Activated CD4-positive, alpha-beta memory T cell treated with anti-CD3 and anti-CD28 coated beads, Interleukin-2, amount 10 ng/mL, durations not matched to agents 7 days and 5 days (primary cell): Measurements from ENCODE around the gene C1orf198. TPM values are rescaled to one million over a fixed set of nuclear protein-coding genes. Genes with fewer than 3 reads are reported as not detected.
"Not testable (repeated sequence)": the region's sequence is repeated elsewhere in the genome, so short reads cannot be mapped to it uniquely, and the experiment has no call there.

Experiments
- CTCF ChIA-PET: fragments of 350-600 bp; sonication (Branson Sonifier 250); formaldehyde crosslinking; loops from one replicate; lab custom pipeline; 2021; ENCODE audit warnings: antibody characterized with exemption, inconsistent platforms; lab: Charles Lee
- POLR2A ChIA-PET: fragments of 350-600 bp; sonication (Branson Sonifier 250); formaldehyde crosslinking; loops from one replicate; lab custom pipeline; 2021; ENCODE audit warnings: antibody characterized with exemption; lab: Charles Lee
- DNase-seq: peaks from one replicate; pipeline ENCODE4 v3.0.0-alpha.2; 2020
- H3K27ac Mint-ChIP-seq: one replicate; pipeline ENCODE4 v1.8.0; 2021; ENCODE audit warnings: mild to moderate bottlenecking, mixed read lengths
- H3K27me3 Mint-ChIP-seq: one replicate; pipeline ENCODE4 v1.8.0; 2021; ENCODE audit warnings: mixed read lengths
- H3K36me3 Mint-ChIP-seq: one replicate; pipeline ENCODE4 v1.8.0; 2021; ENCODE audit warnings: low read depth, mixed read lengths
- H3K4me1 Mint-ChIP-seq: one replicate; pipeline ENCODE4 v1.8.0; 2021; ENCODE audit warnings: mixed read lengths
- H3K4me3 Mint-ChIP-seq: one replicate; pipeline ENCODE4 v1.8.0; 2021; ENCODE audit warnings: mild to moderate bottlenecking, mixed read lengths
- H3K9me3 Mint-ChIP-seq: one replicate; pipeline ENCODE4 v1.8.0; 2021; ENCODE audit warnings: mixed read lengths
- total RNA-seq, 2 experiments: library from RNA; stranded (reverse); gene quantifications; one replicate each; pipeline ENCODE4 v1.2.3, GENCODE V29; 2021

C1orf198 gene
- total RNA-seq, 2 experiments from 2014 or later = 1.7 TPM

GRCh38 chr1:230850547-230850946 is 17.8 kb downstream of the C1orf198 start:
- no peak for DNase-seq
- ChIA-PET CTCF (no interaction called here), POLR2A (no interaction called here)
- Mint-ChIP-seq H3K9me3 (no peaks in the 10 kb centered on the region), H3K4me1 (no peaks in the 10 kb centered on the region), H3K27me3 (no peaks in the 10 kb centered on the region), H3K27ac (no peak overlapping the region), H3K4me3 (no peak overlapping the region), H3K36me3 (no peaks in the 10 kb centered on the region)

GRCh38 chr1:230849451-230850224 is 18.7 kb downstream of the C1orf198 start:
- CTCF ChIA-PET = no interaction called here
- Mint-ChIP-seq H3K4me1 (no peaks in the 10 kb centered on the region), H3K36me3 (no peaks in the 10 kb centered on the region), H3K9me3 (no peaks in the 10 kb centered on the region), H3K27ac (no peak overlapping the region), H3K27me3 (no peaks in the 10 kb centered on the region), H3K4me3 (no peak overlapping the region)
- POLR2A ChIA-PET = no interaction called here
- no peak for DNase-seq

DNA sequence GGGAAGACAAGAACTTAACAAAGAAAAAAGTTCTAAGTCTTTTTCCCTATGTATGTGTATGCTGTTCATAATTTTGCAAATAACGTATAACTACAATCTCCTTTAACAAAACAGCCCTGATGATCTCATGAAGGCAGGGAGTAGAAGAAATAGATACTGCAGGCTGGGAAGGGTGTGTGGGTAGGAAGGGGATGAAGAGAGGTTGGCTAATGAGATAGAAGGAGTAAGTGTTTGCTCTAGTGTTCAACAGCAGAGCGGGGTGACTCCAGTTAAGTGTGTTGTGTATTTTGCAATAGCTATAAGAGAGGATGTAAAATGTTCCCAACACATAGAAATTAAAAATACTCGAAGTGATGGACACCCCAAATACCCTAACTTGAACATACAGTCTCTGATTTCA is 20.1 kb downstream of the C1orf198 start:
- ChIA-PET CTCF (no interaction called here), POLR2A (no interaction called here)
- H3K27me3 Mint-ChIP-seq = no peaks in the 10 kb centered on the region
- no peak overlapping the region for H3K4me3 Mint-ChIP-seq
- no peaks in the 10 kb centered on the region for H3K36me3 Mint-ChIP-seq
- DNase-seq = no peak
- no peaks in the 10 kb centered on the region for H3K4me1 Mint-ChIP-seq
- H3K27ac Mint-ChIP-seq = no peak overlapping the region
- H3K9me3 Mint-ChIP-seq = no peaks in the 10 kb centered on the region

DNA sequence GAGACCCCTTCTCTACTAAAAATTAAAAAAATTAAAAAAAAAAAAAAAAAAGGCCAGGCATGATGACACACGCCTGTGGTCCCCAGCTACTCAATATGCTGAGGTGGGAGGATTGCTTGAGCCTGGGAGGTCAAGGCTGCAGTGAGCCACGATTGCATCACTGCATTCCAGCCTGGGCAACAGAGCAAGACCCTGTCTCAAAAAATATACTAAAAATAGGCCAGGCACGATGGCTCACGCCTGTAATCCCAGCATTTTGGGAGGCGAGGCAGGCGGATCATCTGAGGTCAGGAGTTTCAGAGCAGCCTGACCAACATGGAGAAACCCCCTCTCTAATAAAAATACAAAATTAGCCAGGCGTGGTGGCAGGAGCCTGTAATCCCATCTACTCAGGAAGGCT is 23.1 kb downstream of the C1orf198 start:
- POLR2A ChIA-PET, H3K9me3 Mint-ChIP-seq, CTCF ChIA-PET, H3K27me3 Mint-ChIP-seq, H3K4me3 Mint-ChIP-seq, H3K27ac Mint-ChIP-seq, DNase-seq, H3K4me1 Mint-ChIP-seq, H3K36me3 Mint-ChIP-seq: not testable (repeated sequence)

DNA sequence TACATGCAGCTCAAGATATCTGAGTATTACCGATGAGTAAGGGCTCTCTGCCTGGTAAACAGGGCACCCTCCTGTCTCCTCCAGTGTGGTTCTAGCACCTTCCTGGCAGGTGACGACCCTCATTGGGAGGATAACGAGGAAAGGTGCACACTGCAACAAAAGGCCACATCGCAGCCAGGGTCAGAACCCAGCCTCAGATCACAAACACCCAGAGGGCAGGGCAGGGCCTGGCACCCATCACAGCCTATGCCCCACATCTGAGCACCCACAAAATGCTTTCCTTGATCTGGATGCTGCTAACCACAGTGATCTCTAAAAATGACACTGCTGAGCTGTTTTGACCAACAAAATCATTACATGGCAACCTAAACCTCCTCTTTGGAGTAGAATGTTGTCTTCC is 23.8 kb downstream of the C1orf198 start:
- POLR2A ChIA-PET = no interaction called here
- no peak overlapping the region for H3K27ac Mint-ChIP-seq
- no peak for DNase-seq
- H3K9me3 Mint-ChIP-seq = no peaks in the 10 kb centered on the region
- no peaks in the 10 kb centered on the region for H3K27me3 Mint-ChIP-seq
- no peaks in the 10 kb centered on the region for H3K36me3 Mint-ChIP-seq
- no peak overlapping the region for H3K4me3 Mint-ChIP-seq
- no peaks in the 10 kb centered on the region for H3K4me1 Mint-ChIP-seq
- CTCF ChIA-PET = no interaction called here

- H3K36me3 Mint-ChIP-seq = no peaks in the 10 kb centered on the region
- no peak for DNase-seq
- no peak overlapping the region for H3K4me3 Mint-ChIP-seq
- no peak overlapping the region for H3K27ac Mint-ChIP-seq
- H3K9me3 Mint-ChIP-seq = no peaks in the 10 kb centered on the region
- ChIA-PET CTCF (no interaction called here), POLR2A (no interaction called here)
- H3K27me3 Mint-ChIP-seq = no peaks in the 10 kb centered on the region
- H3K4me1 Mint-ChIP-seq = no peaks in the 10 kb centered on the region
Observed at GRCh38 chr1:230843503-230844309, 24.6 kb downstream of the C1orf198 start.

DNA sequence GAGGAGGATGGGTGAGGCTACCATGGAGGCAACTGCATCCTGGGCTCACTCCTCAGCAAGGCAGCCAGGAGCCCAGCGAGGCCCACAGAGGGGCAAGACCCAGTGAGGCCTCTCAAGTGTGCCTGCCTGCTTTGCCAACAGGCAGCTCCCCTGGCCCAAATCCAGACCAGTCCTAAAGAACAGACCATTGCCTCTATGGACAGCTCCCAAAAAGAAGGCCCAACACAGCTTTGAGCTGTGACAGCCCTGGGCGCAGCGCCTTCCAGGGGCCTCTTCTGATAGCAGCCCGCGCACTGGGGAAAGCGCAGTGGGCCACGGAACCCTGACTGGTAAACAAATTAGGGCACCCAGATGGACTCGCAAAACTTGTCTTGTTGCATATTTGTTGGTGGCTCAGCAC is 25.5 kb downstream of the C1orf198 start:
- Mint-ChIP-seq H3K4me1 (no peaks in the 10 kb centered on the region), H3K36me3 (no peaks in the 10 kb centered on the region), H3K27me3 (no peaks in the 10 kb centered on the region), H3K27ac (no peak overlapping the region), H3K4me3 (no peak overlapping the region), H3K9me3 (no peaks in the 10 kb centered on the region)
- ChIA-PET CTCF (no interaction called here), POLR2A (no interaction called here)
- no peak for DNase-seq

- no peaks in the 10 kb centered on the region for H3K9me3 Mint-ChIP-seq
- peaks cover 2% of the 10 kb centered on the region for H3K27me3 Mint-ChIP-seq
- no peaks in the 10 kb centered on the region for H3K4me1 Mint-ChIP-seq
- POLR2A ChIA-PET = no interaction called here
- H3K4me3 Mint-ChIP-seq = no peak overlapping the region
- H3K27ac Mint-ChIP-seq = no peak overlapping the region
- DNase-seq = no peak
- no peaks in the 10 kb centered on the region for H3K36me3 Mint-ChIP-seq
- CTCF ChIA-PET = no interaction called here
Observed at GRCh38 chr1:230839173-230839572, 29.1 kb downstream of the C1orf198 start.

DNA sequence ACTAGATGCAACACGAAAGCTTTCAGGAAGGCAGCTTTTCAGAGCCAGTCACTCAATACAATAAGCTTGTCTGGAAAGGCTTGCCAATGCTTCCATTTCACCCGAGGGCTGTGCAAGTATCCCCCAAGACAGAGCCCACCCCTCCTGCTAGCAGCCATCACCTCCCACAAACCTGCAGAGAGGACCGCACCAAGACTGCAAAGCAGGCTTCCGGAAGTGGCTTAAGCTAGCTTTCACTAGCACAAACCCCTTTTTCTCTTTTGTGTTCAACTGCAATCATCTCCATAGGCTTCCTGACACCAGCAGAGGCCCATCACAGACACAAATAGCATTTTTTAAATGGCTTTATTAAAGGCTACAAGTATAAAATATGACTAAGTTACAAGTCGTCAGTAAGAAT is 31.5 kb downstream of the C1orf198 start:
- H3K4me1 Mint-ChIP-seq = no peaks in the 10 kb centered on the region
- H3K27me3 Mint-ChIP-seq = peaks cover 9% of the 10 kb centered on the region
- no peaks in the 10 kb centered on the region for H3K36me3 Mint-ChIP-seq
- no peak overlapping the region for H3K27ac Mint-ChIP-seq
- ChIA-PET CTCF (no interaction called here), POLR2A (no interaction called here)
- no peaks in the 10 kb centered on the region for H3K9me3 Mint-ChIP-seq
- H3K4me3 Mint-ChIP-seq = no peak overlapping the region
- no peak for DNase-seq

GRCh38 chr1:230836347-230836746 is 32.0 kb downstream of the C1orf198 start:
- H3K4me1 Mint-ChIP-seq = no peaks in the 10 kb centered on the region
- POLR2A ChIA-PET = no interaction called here
- CTCF ChIA-PET = no interaction called here

GRCh38 chr1:230834292-230834691 is 34.0 kb downstream of the C1orf198 start:
- Mint-ChIP-seq H3K36me3 (no peaks in the 10 kb centered on the region), H3K27me3 (peaks cover 10% of the 10 kb centered on the region), H3K4me3 (no peak overlapping the region), H3K9me3 (no peaks in the 10 kb centered on the region), H3K4me1 (no peaks in the 10 kb centered on the region), H3K27ac (no peak overlapping the region)
- no peak for DNase-seq
- ChIA-PET POLR2A (no interaction called here), CTCF (no interaction called here)

More at GRCh38 chr1:230836347-230836746, 32.0 kb downstream of the C1orf198 start:
- Mint-ChIP-seq H3K4me3 (no peak overlapping the region), H3K27ac (no peak overlapping the region), H3K9me3 (no peaks in the 10 kb centered on the region), H3K36me3 (no peaks in the 10 kb centered on the region), H3K27me3 (peaks cover 10% of the 10 kb centered on the region)
- DNase-seq = no peak

GRCh38 chr1:230833511-230833910 is 34.8 kb downstream of the C1orf198 start:
- no peaks in the 10 kb centered on the region for H3K9me3 Mint-ChIP-seq
- H3K4me1 Mint-ChIP-seq = no peaks in the 10 kb centered on the region
- peaks cover 10% of the 10 kb centered on the region for H3K27me3 Mint-ChIP-seq
- ChIA-PET POLR2A (no interaction called here), CTCF (no interaction called here)
- H3K27ac Mint-ChIP-seq = no peak overlapping the region
- H3K36me3 Mint-ChIP-seq = no peaks in the 10 kb centered on the region
- no peak for DNase-seq
- no peak overlapping the region for H3K4me3 Mint-ChIP-seq

GRCh38 chr1:230832476-230832875 is 35.8 kb downstream of the C1orf198 start:
- ChIA-PET CTCF (no interaction called here), POLR2A (no interaction called here)
- Mint-ChIP-seq H3K4me1 (no peaks in the 10 kb centered on the region), H3K9me3 (no peaks in the 10 kb centered on the region), H3K27ac (no peak overlapping the region), H3K4me3 (no peak overlapping the region), H3K27me3 (peaks cover 10% of the 10 kb centered on the region), H3K36me3 (no peaks in the 10 kb centered on the region)
- no peak for DNase-seq

DNA sequence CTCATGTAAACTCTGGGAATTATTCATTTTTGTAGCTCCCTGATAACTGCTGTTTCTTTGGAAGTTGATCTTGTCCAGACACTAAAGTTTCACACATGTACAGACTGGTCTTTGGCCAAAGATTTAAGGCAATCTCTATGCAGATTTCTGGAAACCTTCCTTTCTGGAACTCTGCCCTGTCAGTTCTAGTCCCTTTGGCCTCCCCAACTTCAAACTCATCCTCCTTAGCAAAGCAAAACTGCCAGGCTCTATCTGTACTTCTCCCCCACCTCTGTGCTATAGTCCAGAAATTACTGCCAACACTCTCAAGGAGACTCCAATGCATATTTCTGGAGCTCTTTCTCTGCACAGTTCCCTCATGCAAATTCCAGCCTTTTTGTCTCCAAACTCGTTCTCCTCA is 36.5 kb downstream of the C1orf198 start:
- Mint-ChIP-seq H3K27me3 (peaks cover 10% of the 10 kb centered on the region), H3K4me1 (no peaks in the 10 kb centered on the region), H3K27ac (no peak overlapping the region), H3K9me3 (no peaks in the 10 kb centered on the region), H3K36me3 (no peaks in the 10 kb centered on the region), H3K4me3 (no peak overlapping the region)
- ChIA-PET CTCF (no interaction called here), POLR2A (no interaction called here)
- DNase-seq = no peak
